Effector memory CD4-positive, alpha-beta T cell (primary cell): ENCODE data around the gene GSTM1.

Experiments used
- DNase-seq, 3 donors: peaks; one replicate each; pipeline ENCODE4 v3.0.0-alpha.2; 2020
- H3K27ac ChIP-seq: 2 replicates; pipeline ENCODE4 v1.7.0; 2013; ENCODE audit warnings: mild to moderate bottlenecking, low read length, moderate library complexity; ENCODE audit not compliant: insufficient read depth, poor library complexity, severe bottlenecking
- H3K27me3 ChIP-seq: replicated peaks from 2 replicates; pipeline ENCODE4 v1.7.0; 2013; ENCODE audit warnings: mild to moderate bottlenecking, low read length; ENCODE audit not compliant: insufficient read depth, control insufficient read depth, poor library complexity, severe bottlenecking
- H3K36me3 ChIP-seq: 2 replicates; pipeline ENCODE4 v1.7.0; 2013; ENCODE audit warnings: mild to moderate bottlenecking, low read length, moderate library complexity; ENCODE audit not compliant: control insufficient read depth, insufficient read depth
- H3K4me1 ChIP-seq: 2 replicates; pipeline ENCODE4 v1.7.0; 2013; ENCODE audit warnings: low read length, mild to moderate bottlenecking; ENCODE audit not compliant: control insufficient read depth, insufficient read depth, poor library complexity, severe bottlenecking
- H3K4me3 ChIP-seq: 2 replicates; pipeline ENCODE4 v1.7.0; 2013; ENCODE audit warnings: low read length, low read depth, mild to moderate bottlenecking; ENCODE audit not compliant: insufficient read depth, poor library complexity, severe bottlenecking
- H3K9me3 ChIP-seq: 2 replicates; pipeline ENCODE4 v1.7.0; 2013; ENCODE audit warnings: mild to moderate bottlenecking, low read length, moderate library complexity; ENCODE audit not compliant: control insufficient read depth

The GSTM1 gene

GRCh38 chr1:109740615-109741373, 53.2 kb downstream of the GSTM1 start, which contains the start of gene GSTM3:
Gene GSTM3, minus strand, starts transcription at chr1:109741038. Its CDS starts 751 bp downstream, at chr1:109740287.
- no peak for DNase-seq
- peak within 1 kb of the TSS; percentile 72 for H3K4me3 ChIP-seq
- H3K27ac ChIP-seq, result peak within 1 kb of the TSS; percentile 56
- H3K36me3 ChIP-seq, result no peaks in the 10 kb centered on the region
- H3K27me3 ChIP-seq, result no peaks in the 10 kb centered on the region
- peaks cover 7% of the 10 kb centered on the region for H3K4me1 ChIP-seq
- H3K9me3 ChIP-seq, result no peaks in the 10 kb centered on the region
